Measurements from ENCODE around the gene RGS3.

Gene RGS3

GRCh38 chr9:113492343-113493202, 29.0 kb downstream of the RGS3 start:
- H3K9ac ChIP-seq (ENCODE audit: low read depth, low read length) = no peak overlapping the region
- H3K36me3 ChIP-seq (ENCODE audit: insufficient read depth, low read length) = no peaks in the 10 kb centered on the region
- H3K9me3 ChIP-seq (replicated peaks; ENCODE audit: low read length) = no peaks in the 10 kb centered on the region
- H3K4me1 ChIP-seq (ENCODE audit: control insufficient read depth, insufficient read depth, low read length) = peaks cover 24% of the 10 kb centered on the region
- H3K4me2 ChIP-seq (ENCODE audit: low read length) = peak overlapping the region; percentile 43
- peaks cover 4% of the 10 kb centered on the region for H3K27me3 ChIP-seq (ENCODE audit: control insufficient read depth, insufficient read depth, low read length)
- no peak overlapping the region for H3K4me3 ChIP-seq (ENCODE audit: low read length)

- no peaks in the 10 kb centered on the region for H3K36me3 ChIP-seq (ENCODE audit: insufficient read depth, low read length)
- no peaks in the 10 kb centered on the region for H3K9me3 ChIP-seq (replicated peaks; ENCODE audit: low read length)
- H3K4me2 ChIP-seq (ENCODE audit: low read length) = no peak overlapping the region
- H3K4me3 ChIP-seq (ENCODE audit: low read length) = no peak overlapping the region
- H3K27me3 ChIP-seq (ENCODE audit: control insufficient read depth, insufficient read depth, low read length) = peaks cover 4% of the 10 kb centered on the region
- peaks cover 22% of the 10 kb centered on the region for H3K4me1 ChIP-seq (ENCODE audit: control insufficient read depth, insufficient read depth, low read length)
- no peak overlapping the region for H3K9ac ChIP-seq (ENCODE audit: low read depth, low read length)
These were observed 29.6 kb downstream of the RGS3 start for GRCh38 chr9:113493203-113493520.

GRCh38 chr9:113495526-113495925, 32.0 kb downstream of the RGS3 start:
- H3K9ac ChIP-seq (ENCODE audit: low read depth, low read length) = no peak overlapping the region
- no peaks in the 10 kb centered on the region for H3K9me3 ChIP-seq (replicated peaks; ENCODE audit: low read length)
- peaks cover 15% of the 10 kb centered on the region for H3K4me1 ChIP-seq (ENCODE audit: control insufficient read depth, insufficient read depth, low read length)
- peaks cover 4% of the 10 kb centered on the region for H3K27me3 ChIP-seq (ENCODE audit: control insufficient read depth, insufficient read depth, low read length)
- no peak overlapping the region for H3K4me3 ChIP-seq (ENCODE audit: low read length)
- no peaks in the 10 kb centered on the region for H3K36me3 ChIP-seq (ENCODE audit: insufficient read depth, low read length)
- no peak overlapping the region for H3K4me2 ChIP-seq (ENCODE audit: low read length)

DNA sequence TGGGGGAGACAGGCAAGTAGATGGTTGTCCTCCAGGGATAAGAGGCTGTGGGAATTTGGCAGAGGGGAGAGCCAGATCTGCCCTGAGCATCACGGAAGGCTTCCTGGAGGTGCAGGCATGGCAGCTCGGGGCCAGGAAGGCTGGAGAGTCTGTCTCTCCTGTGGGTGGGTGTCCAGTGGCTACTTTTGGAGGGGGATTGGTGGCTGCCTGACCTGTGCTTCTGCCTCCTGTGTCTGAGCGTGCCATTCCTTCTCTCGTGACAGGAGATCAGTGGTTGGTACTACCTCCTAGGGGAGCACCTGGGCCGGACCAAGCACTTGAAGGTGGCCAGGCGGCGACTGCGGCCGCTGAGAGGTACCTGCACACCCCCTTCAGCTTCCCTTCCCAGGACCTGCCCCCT, 33.5 kb downstream of the RGS3 start:
- Histone ChIP-seq H3K27me3 (ENCODE audit: control insufficient read depth, insufficient read depth, low read length) (peaks cover 4% of the 10 kb centered on the region), H3K4me3 (ENCODE audit: low read length) (no peak overlapping the region), H3K9me3 (replicated peaks; ENCODE audit: low read length) (no peaks in the 10 kb centered on the region), H3K4me2 (ENCODE audit: low read length) (no peak overlapping the region), H3K4me1 (ENCODE audit: control insufficient read depth, insufficient read depth, low read length) (peaks cover 15% of the 10 kb centered on the region), H3K9ac (ENCODE audit: low read depth, low read length) (no peak overlapping the region), H3K36me3 (ENCODE audit: insufficient read depth, low read length) (no peaks in the 10 kb centered on the region)

GRCh38 chr9:113499153-113499875, 35.8 kb downstream of the RGS3 start:
- H3K4me1 ChIP-seq (ENCODE audit: control insufficient read depth, insufficient read depth, low read length) = no peaks in the 10 kb centered on the region
- no peak overlapping the region for H3K4me2 ChIP-seq (ENCODE audit: low read length)
- peaks cover 4% of the 10 kb centered on the region for H3K27me3 ChIP-seq (ENCODE audit: control insufficient read depth, insufficient read depth, low read length)
- H3K9ac ChIP-seq (ENCODE audit: low read depth, low read length) = no peak overlapping the region
- H3K9me3 ChIP-seq (replicated peaks; ENCODE audit: low read length) = no peaks in the 10 kb centered on the region
- H3K36me3 ChIP-seq (ENCODE audit: insufficient read depth, low read length) = no peaks in the 10 kb centered on the region
- H3K4me3 ChIP-seq (ENCODE audit: low read length) = no peak overlapping the region

DNA sequence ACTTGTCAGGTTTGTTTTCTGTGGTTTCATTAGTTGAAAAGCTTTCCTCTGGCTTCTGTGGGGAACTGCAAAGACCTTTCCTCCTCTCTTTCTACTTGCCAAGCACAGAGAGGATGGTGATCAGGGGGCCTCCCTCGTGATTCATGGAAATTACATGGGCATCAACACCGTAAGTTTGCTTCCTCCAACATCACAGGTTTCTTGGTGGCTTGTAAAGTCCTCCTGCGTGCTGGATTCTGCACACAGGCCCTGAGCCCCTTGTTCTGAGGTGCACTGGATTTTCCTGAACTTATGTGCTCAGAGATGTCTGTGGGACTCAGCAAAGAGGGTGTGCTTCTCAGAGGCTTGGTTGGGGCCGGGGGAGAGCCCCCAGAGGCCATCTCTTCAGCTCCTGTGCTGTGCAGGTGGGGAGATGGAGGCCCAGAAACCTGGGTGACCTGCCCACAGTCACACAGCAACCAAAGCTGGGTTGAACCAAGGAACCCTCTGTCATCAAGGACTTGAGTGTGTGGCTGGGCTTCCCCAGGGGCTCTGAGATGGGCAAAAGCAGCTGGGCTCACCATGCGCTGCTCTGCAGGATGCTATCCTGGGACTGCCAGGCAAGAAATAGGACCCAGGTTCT, 36.5 kb downstream of the RGS3 start:
- H3K4me1 ChIP-seq (ENCODE audit: control insufficient read depth, insufficient read depth, low read length) = no peaks in the 10 kb centered on the region
- H3K9me3 ChIP-seq (replicated peaks; ENCODE audit: low read length) = no peaks in the 10 kb centered on the region
- no peaks in the 10 kb centered on the region for H3K36me3 ChIP-seq (ENCODE audit: insufficient read depth, low read length)
- H3K9ac ChIP-seq (ENCODE audit: low read depth, low read length) = no peak overlapping the region
- H3K27me3 ChIP-seq (ENCODE audit: control insufficient read depth, insufficient read depth, low read length) = peaks cover 4% of the 10 kb centered on the region
- no peak overlapping the region for H3K4me3 ChIP-seq (ENCODE audit: low read length)
- H3K4me2 ChIP-seq (ENCODE audit: low read length) = no peak overlapping the region

DNA sequence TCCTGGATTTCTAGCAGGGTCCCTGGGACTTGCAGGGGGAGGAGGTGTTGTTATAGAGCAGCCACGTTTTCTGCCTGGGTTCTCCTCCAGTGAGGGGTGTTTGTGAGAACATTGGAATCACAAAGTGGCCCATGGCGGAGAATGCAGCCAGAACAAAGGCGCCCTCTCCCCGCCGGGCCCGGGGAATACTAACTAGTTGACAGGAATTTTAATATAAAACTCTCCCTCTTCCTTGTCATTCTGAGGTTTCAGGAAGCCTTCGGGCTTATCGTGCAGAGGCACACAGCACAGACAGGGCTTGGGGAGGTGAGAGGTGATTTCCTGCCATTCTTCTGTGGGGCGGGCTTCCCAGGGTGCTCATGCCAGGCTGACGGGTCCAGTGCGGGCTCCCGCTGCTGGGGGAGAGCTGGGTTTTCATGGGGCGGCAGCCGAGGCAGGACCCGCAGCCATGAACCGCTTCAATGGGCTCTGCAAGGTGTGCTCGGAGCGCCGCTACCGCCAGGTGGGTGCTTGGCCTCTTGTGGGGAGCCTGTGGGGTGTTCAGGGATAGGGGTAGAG, 37.7 kb downstream of the RGS3 start:
- H3K9me3 ChIP-seq (replicated peaks; ENCODE audit: low read length) = no peaks in the 10 kb centered on the region
- H3K36me3 ChIP-seq (ENCODE audit: insufficient read depth, low read length) = no peaks in the 10 kb centered on the region
- no peak overlapping the region for H3K4me2 ChIP-seq (ENCODE audit: low read length)
- no peak overlapping the region for H3K9ac ChIP-seq (ENCODE audit: low read depth, low read length)
- no peaks in the 10 kb centered on the region for H3K27me3 ChIP-seq (ENCODE audit: control insufficient read depth, insufficient read depth, low read length)
- no peaks in the 10 kb centered on the region for H3K4me1 ChIP-seq (ENCODE audit: control insufficient read depth, insufficient read depth, low read length)
- H3K4me3 ChIP-seq (ENCODE audit: low read length) = no peak overlapping the region

DNA sequence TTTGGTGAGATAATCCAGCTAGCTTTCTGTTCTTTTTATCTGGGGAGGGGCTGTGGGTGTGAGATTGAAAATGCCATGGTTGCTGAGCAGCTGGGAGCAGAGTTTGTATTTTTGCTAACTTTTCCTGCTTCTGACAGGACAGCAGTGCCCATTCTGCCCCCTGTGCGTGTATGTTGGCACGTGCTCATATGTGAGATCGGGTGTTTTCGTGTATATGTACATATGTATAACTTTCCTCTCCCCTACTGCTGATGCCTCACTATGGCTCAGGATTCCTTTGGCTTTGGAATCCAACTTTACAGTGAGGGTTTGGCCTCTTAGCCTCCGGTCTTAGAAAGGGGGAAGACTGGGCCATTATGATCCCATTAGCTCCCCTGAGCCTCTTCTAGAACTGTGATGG, 38.3 kb downstream of the RGS3 start:
- Histone ChIP-seq H3K9me3 (replicated peaks; ENCODE audit: low read length) (no peaks in the 10 kb centered on the region), H3K9ac (ENCODE audit: low read depth, low read length) (no peak overlapping the region), H3K4me1 (ENCODE audit: control insufficient read depth, insufficient read depth, low read length) (no peaks in the 10 kb centered on the region), H3K27me3 (ENCODE audit: control insufficient read depth, insufficient read depth, low read length) (no peaks in the 10 kb centered on the region), H3K4me3 (ENCODE audit: low read length) (no peak overlapping the region), H3K36me3 (ENCODE audit: insufficient read depth, low read length) (no peaks in the 10 kb centered on the region), H3K4me2 (ENCODE audit: low read length) (no peak overlapping the region)

GRCh38 chr9:113502427-113503034, 39.0 kb downstream of the RGS3 start:
- no peaks in the 10 kb centered on the region for H3K36me3 ChIP-seq (ENCODE audit: insufficient read depth, low read length)
- no peaks in the 10 kb centered on the region for H3K27me3 ChIP-seq (ENCODE audit: control insufficient read depth, insufficient read depth, low read length)
- no peak overlapping the region for H3K4me2 ChIP-seq (ENCODE audit: low read length)
- H3K9ac ChIP-seq (ENCODE audit: low read depth, low read length) = no peak overlapping the region
- no peaks in the 10 kb centered on the region for H3K4me1 ChIP-seq (ENCODE audit: control insufficient read depth, insufficient read depth, low read length)
- H3K9me3 ChIP-seq (replicated peaks; ENCODE audit: low read length) = no peaks in the 10 kb centered on the region
- no peak overlapping the region for H3K4me3 ChIP-seq (ENCODE audit: low read length)

GRCh38 chr9:113503131-113503541, 39.6 kb downstream of the RGS3 start:
- H3K4me3 ChIP-seq (ENCODE audit: low read length) = no peak overlapping the region
- H3K27me3 ChIP-seq (ENCODE audit: control insufficient read depth, insufficient read depth, low read length) = no peaks in the 10 kb centered on the region
- H3K36me3 ChIP-seq (ENCODE audit: insufficient read depth, low read length) = no peaks in the 10 kb centered on the region
- H3K4me2 ChIP-seq (ENCODE audit: low read length) = no peak overlapping the region
- H3K4me1 ChIP-seq (ENCODE audit: control insufficient read depth, insufficient read depth, low read length) = no peaks in the 10 kb centered on the region
- no peak overlapping the region for H3K9ac ChIP-seq (ENCODE audit: low read depth, low read length)
- no peaks in the 10 kb centered on the region for H3K9me3 ChIP-seq (replicated peaks; ENCODE audit: low read length)

DNA sequence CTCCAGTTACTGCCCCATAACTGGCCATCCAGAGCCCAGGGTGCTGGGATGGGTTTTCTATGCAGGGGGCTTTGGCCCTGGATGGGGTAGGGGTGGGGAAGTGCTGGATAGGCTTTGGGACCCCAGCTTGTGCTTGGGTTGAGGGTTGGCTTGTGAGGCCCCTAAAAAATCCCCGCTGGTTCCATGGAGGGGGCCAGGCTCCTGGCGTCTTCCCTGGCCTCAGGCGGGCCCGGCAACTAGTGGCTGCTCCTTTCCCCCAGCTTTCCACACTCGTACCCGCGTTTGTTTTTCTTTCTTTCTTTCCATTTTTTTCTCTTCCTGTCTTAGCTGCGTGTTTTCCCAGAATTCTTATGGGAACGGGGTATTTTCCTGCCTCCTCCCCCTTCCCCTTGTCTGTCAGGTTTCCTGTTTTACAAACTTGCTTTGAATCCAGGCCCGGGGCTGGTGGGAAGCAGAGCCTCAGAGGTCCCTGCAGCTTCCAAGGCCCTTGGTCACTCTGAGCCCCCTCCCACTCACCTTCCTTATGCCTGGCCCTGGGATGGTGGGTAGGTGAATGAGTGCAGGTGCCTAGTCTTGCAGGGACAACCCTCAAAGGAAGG, 40.2 kb downstream of the RGS3 start:
- Histone ChIP-seq H3K36me3 (ENCODE audit: insufficient read depth, low read length) (no peaks in the 10 kb centered on the region), H3K9ac (ENCODE audit: low read depth, low read length) (no peak overlapping the region), H3K4me2 (ENCODE audit: low read length) (no peak overlapping the region), H3K4me3 (ENCODE audit: low read length) (no peak overlapping the region), H3K9me3 (replicated peaks; ENCODE audit: low read length) (no peaks in the 10 kb centered on the region), H3K27me3 (ENCODE audit: control insufficient read depth, insufficient read depth, low read length) (no peaks in the 10 kb centered on the region), H3K4me1 (ENCODE audit: control insufficient read depth, insufficient read depth, low read length) (peaks cover 3% of the 10 kb centered on the region)

All from skeletal muscle satellite cell (primary cell).